IPS-18a (cell line): Measurements from ENCODE around the gene TBC1D32.
A peak's percentile ranks its signal among the peaks of the same experiment; 100 is the strongest.
"Not testable (repeated sequence)": the region's sequence is repeated elsewhere in the genome, so short reads cannot be mapped to it uniquely, and the experiment has no call there.

Experiments
- H3K27ac ChIP-seq: one replicate; pipeline ENCODE4 v1.5.1; 2013; ENCODE audit warnings: low read length
- H3K27me3 ChIP-seq: one replicate; pipeline ENCODE4 v1.6.1; 2013; ENCODE audit warnings: mild to moderate bottlenecking, low read length; ENCODE audit not compliant: control insufficient read depth, insufficient read depth
- H3K36me3 ChIP-seq: one replicate; pipeline ENCODE4 v1.6.1; 2013; ENCODE audit warnings: low read depth, low read length; ENCODE audit not compliant: control insufficient read depth
- H3K4me1 ChIP-seq: one replicate; pipeline ENCODE4 v1.6.1; 2013; ENCODE audit warnings: low read depth, low read length; ENCODE audit not compliant: control insufficient read depth
- H3K4me3 ChIP-seq: one replicate; pipeline ENCODE4 v1.5.1; 2013; ENCODE audit warnings: low read length
- H3K9ac ChIP-seq: one replicate; pipeline ENCODE4 v1.6.1; 2013; ENCODE audit warnings: mild to moderate bottlenecking, low read length, moderate library complexity
- H3K9me3 ChIP-seq: one replicate; pipeline ENCODE4 v1.6.1; 2013; ENCODE audit warnings: low read depth, low read length; ENCODE audit not compliant: control insufficient read depth

Gene TBC1D32

GRCh38 chr6:121347484-121347883 is 13.2 kb upstream of the TBC1D32 start:
- H3K9ac ChIP-seq: no peak overlapping the region
- no peak overlapping the region for H3K4me3 ChIP-seq
- H3K4me1 ChIP-seq: no peaks in the 10 kb centered on the region
- H3K36me3 ChIP-seq: no peaks in the 10 kb centered on the region
- H3K27me3 ChIP-seq: no peaks in the 10 kb centered on the region
- H3K27ac ChIP-seq: no peak overlapping the region
- H3K9me3 ChIP-seq: no peaks in the 10 kb centered on the region

GRCh38 chr6:121344539-121344938 is 10.3 kb upstream of the TBC1D32 start:
- Histone ChIP-seq H3K4me1 (no peaks in the 10 kb centered on the region), H3K9ac (no peak overlapping the region), H3K27me3 (no peaks in the 10 kb centered on the region), H3K9me3 (no peaks in the 10 kb centered on the region), H3K36me3 (no peaks in the 10 kb centered on the region), H3K27ac (no peak overlapping the region), H3K4me3 (no peak overlapping the region)

GRCh38 chr6:121339639-121340226 is 5.5 kb upstream of the TBC1D32 start:
- Histone ChIP-seq H3K27ac (no peak overlapping the region), H3K9me3 (no peaks in the 10 kb centered on the region), H3K4me3 (no peak overlapping the region), H3K4me1 (no peaks in the 10 kb centered on the region), H3K36me3 (no peaks in the 10 kb centered on the region), H3K9ac (no peak overlapping the region), H3K27me3 (no peaks in the 10 kb centered on the region)

- Histone ChIP-seq H3K4me1 (no peaks in the 10 kb centered on the region), H3K4me3 (no peak overlapping the region), H3K9me3 (no peaks in the 10 kb centered on the region), H3K27me3 (no peaks in the 10 kb centered on the region), H3K36me3 (no peaks in the 10 kb centered on the region), H3K9ac (no peak overlapping the region), H3K27ac (no peak overlapping the region)
These were observed 4.7 kb upstream of the TBC1D32 start for GRCh38 chr6:121338956-121339355.

- no peak overlapping the region for H3K4me3 ChIP-seq
- H3K27ac ChIP-seq: no peak overlapping the region
- H3K27me3 ChIP-seq: no peaks in the 10 kb centered on the region
- H3K36me3 ChIP-seq: no peaks in the 10 kb centered on the region
- H3K9me3 ChIP-seq: no peaks in the 10 kb centered on the region
- H3K4me1 ChIP-seq: no peaks in the 10 kb centered on the region
- H3K9ac ChIP-seq: no peak overlapping the region
These were observed 4.1 kb upstream of the TBC1D32 start for GRCh38 chr6:121338366-121338765.

GRCh38 chr6:121335087-121336008 is 1.1 kb upstream of the TBC1D32 start:
- peak overlapping the region; percentile 87 for H3K27ac ChIP-seq
- H3K4me3 ChIP-seq: peak overlapping the region; percentile 86

GRCh38 chr6:121333694-121334093 is 586 bp downstream of the TBC1D32 start:
- H3K9me3 ChIP-seq, H3K27me3 ChIP-seq, H3K9ac ChIP-seq, H3K4me1 ChIP-seq, H3K27ac ChIP-seq, H3K36me3 ChIP-seq: not testable (repeated sequence)
- peak overlapping the region; percentile 86 for H3K4me3 ChIP-seq

More at GRCh38 chr6:121335087-121336008, 1.1 kb upstream of the TBC1D32 start:
- H3K4me1 ChIP-seq: no peaks in the 10 kb centered on the region
- peak overlapping the region; percentile 69 for H3K9ac ChIP-seq
- no peaks in the 10 kb centered on the region for H3K27me3 ChIP-seq
- H3K36me3 ChIP-seq: no peaks in the 10 kb centered on the region
- no peaks in the 10 kb centered on the region for H3K9me3 ChIP-seq

GRCh38 chr6:121333196-121333595 is 1.1 kb downstream of the TBC1D32 start:
- H3K27me3 ChIP-seq: no peaks in the 10 kb centered on the region
- no peak overlapping the region for H3K4me3 ChIP-seq
- no peak overlapping the region for H3K9ac ChIP-seq
- no peaks in the 10 kb centered on the region for H3K4me1 ChIP-seq
- H3K9me3 ChIP-seq: no peaks in the 10 kb centered on the region
- no peaks in the 10 kb centered on the region for H3K36me3 ChIP-seq
- H3K27ac ChIP-seq: no peak overlapping the region

- Histone ChIP-seq H3K4me1 (no peaks in the 10 kb centered on the region), H3K9me3 (no peaks in the 10 kb centered on the region), H3K27ac (no peak overlapping the region), H3K27me3 (no peaks in the 10 kb centered on the region), H3K36me3 (no peaks in the 10 kb centered on the region), H3K9ac (no peak overlapping the region), H3K4me3 (no peak overlapping the region)
These were observed 3.8 kb downstream of the TBC1D32 start for GRCh38 chr6:121330516-121330915.

GRCh38 chr6:121321282-121321681 is 13.0 kb downstream of the TBC1D32 start:
- H3K9ac ChIP-seq: no peak overlapping the region
- no peak overlapping the region for H3K27ac ChIP-seq
- peaks cover 4% of the 10 kb centered on the region for H3K36me3 ChIP-seq
- no peaks in the 10 kb centered on the region for H3K4me1 ChIP-seq
- no peak overlapping the region for H3K4me3 ChIP-seq
- no peaks in the 10 kb centered on the region for H3K9me3 ChIP-seq
- H3K27me3 ChIP-seq: no peaks in the 10 kb centered on the region

GRCh38 chr6:121319603-121320002 is 14.7 kb downstream of the TBC1D32 start:
- Histone ChIP-seq H3K4me1 (no peaks in the 10 kb centered on the region), H3K9ac (no peak overlapping the region), H3K27me3 (no peaks in the 10 kb centered on the region), H3K4me3 (no peak overlapping the region), H3K36me3 (peaks cover 4% of the 10 kb centered on the region), H3K9me3 (no peaks in the 10 kb centered on the region), H3K27ac (no peak overlapping the region)

- no peaks in the 10 kb centered on the region for H3K9me3 ChIP-seq
- no peak overlapping the region for H3K9ac ChIP-seq
- peak overlapping the region; percentile 42 for H3K4me3 ChIP-seq
- no peaks in the 10 kb centered on the region for H3K27me3 ChIP-seq
- H3K4me1 ChIP-seq: no peaks in the 10 kb centered on the region
- H3K36me3 ChIP-seq: peaks cover 4% of the 10 kb centered on the region
- H3K27ac ChIP-seq: no peak overlapping the region
These were observed 15.1 kb downstream of the TBC1D32 start for GRCh38 chr6:121319112-121319553.
